ENCODE measurements around the gene AQP5.

The AQP5 gene

DNA sequence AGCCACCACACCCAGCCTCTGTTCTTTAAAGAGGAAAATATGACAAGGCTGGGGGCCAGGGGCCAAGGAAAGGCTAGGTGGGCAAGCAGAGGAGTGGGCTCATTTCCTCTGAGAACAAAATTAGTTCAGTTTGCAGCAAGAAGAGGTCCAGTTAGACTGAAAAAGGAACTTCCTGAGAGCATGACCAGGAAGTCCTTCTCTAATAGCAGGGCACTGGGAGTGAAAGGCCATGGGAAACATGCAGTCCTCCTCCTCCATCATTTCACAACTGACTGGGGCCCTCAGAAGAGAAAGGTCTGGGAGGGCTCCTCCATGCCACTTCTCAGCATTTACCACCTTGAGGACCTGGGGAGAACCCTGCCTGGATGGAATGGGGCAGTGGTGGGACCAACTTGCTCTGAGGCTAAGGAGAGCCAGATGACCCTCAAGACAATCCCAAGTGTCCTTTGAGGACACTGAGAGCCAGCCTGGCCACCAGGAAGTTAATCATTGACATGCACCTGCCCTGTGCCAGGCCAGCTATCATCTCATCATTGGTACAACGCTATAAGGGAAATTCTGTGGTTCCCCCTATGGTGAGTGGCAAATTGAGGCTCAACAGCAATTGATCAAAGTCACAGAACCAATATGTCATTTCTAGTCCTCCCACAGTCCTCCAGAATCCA is 9.1 kb upstream of the AQP5 start:
- peak; percentile 19 for DNase-seq (ENCODE audit: low spot score)
- Histone ChIP-seq H3K36me3 (ENCODE audit: low read depth) (no peaks in the 10 kb centered on the region), H3K27ac (ENCODE audit: poor library complexity, severe bottlenecking) (no peak overlapping the region), H3K27me3 (ENCODE audit: insufficient read depth, poor library complexity, severe bottlenecking) (no peaks in the 10 kb centered on the region), H3K4me3 (ENCODE audit: severe bottlenecking) (no peak overlapping the region), H3K9me3 (ENCODE audit: severe bottlenecking) (no peaks in the 10 kb centered on the region), H3K4me1 (ENCODE audit: insufficient read depth, poor library complexity, severe bottlenecking) (no peaks in the 10 kb centered on the region)
- no peak for ATAC-seq (ENCODE audit: low read depth)
- TF ChIP-seq, protein P1, sequence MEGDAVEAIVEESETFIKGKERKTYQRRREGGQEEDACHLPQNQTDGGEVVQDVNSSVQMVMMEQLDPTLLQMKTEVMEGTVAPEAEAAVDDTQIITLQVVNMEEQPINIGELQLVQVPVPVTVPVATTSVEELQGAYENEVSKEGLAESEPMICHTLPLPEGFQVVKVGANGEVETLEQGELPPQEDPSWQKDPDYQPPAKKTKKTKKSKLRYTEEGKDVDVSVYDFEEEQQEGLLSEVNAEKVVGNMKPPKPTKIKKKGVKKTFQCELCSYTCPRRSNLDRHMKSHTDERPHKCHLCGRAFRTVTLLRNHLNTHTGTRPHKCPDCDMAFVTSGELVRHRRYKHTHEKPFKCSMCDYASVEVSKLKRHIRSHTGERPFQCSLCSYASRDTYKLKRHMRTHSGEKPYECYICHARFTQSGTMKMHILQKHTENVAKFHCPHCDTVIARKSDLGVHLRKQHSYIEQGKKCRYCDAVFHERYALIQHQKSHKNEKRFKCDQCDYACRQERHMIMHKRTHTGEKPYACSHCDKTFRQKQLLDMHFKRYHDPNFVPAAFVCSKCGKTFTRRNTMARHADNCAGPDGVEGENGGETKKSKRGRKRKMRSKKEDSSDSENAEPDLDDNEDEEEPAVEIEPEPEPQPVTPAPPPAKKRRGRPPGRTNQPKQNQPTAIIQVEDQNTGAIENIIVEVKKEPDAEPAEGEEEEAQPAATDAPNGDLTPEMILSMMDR (IDR thresholded peaks at IDR 0.05; ENCODE audit: poor library complexity, severe bottlenecking), result no peak

DNA sequence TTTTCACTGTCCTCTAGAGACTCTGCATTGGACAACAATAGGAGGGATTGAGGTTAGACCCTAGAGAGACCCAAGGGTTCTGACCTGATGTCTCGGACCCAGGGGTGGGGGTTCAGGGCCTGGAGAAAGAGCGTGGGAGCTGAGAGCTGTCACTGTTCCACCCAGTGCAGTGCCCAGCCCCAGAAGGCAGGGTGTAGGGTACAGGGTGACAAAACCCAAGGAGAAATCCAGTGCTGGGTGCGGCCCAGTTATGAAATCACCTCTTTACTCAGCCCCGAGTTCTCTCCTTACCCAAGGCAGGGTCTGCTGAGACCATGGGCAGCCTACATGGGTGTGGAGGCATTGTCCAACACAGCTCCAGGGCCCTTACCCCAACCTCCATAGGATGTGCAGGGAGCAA is 8.5 kb upstream of the AQP5 start:
- H3K27ac ChIP-seq (ENCODE audit: poor library complexity, severe bottlenecking), result no peak overlapping the region
- DNase-seq (ENCODE audit: low spot score) (peak; percentile 36), ATAC-seq (ENCODE audit: low read depth) (no peak; the same call in 2 of the 3 replicates)
- no peaks in the 10 kb centered on the region for H3K27me3 ChIP-seq (ENCODE audit: insufficient read depth, poor library complexity, severe bottlenecking)
- no peaks in the 10 kb centered on the region for H3K9me3 ChIP-seq (ENCODE audit: severe bottlenecking)
- H3K36me3 ChIP-seq (ENCODE audit: low read depth), result no peaks in the 10 kb centered on the region
- H3K4me1 ChIP-seq (ENCODE audit: insufficient read depth, poor library complexity, severe bottlenecking), result no peaks in the 10 kb centered on the region
- no peak overlapping the region for H3K4me3 ChIP-seq (ENCODE audit: severe bottlenecking)
- TF ChIP-seq, protein P1 (IDR thresholded peaks at IDR 0.05; ENCODE audit: poor library complexity, severe bottlenecking), result no peak

DNA sequence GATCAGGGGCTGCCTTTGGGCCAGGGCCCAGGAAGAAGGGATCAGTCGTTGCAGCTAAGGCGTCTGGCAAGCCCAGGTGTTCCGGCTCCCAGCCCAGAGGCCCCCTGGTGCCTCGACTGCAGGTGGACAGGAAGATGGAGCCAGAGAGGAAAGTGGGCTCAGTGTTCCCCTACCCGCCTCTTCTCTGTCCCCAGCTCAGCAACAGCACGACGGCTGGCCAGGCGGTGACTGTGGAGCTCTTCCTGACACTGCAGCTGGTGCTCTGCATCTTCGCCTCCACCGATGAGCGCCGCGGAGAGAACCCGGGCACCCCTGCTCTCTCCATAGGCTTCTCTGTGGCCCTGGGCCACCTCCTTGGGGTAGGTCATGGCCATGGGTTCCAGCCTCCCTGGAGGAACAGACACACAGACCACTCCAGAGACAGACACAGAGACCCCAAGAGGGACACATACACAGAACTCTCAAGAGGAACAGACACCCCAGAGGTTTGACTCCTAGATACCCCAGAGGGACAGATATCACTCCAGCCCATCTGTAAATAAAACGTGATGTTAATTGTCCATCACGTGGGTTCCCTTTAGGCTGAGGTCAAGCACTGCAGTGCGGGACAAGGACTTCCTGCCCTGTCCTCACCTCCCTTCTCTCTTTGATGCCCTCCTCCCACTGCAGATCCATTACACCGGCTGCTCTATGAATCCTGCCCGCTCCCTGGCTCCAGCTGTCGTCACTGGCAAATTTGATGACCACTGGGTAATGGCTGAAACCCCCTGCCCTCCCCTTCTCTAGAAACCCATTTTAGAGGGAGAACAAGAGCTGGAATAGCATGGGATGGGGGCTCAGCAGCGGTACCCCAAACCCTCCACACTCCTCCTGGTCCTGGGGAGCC is 7.5 kb upstream of the AQP5 start:
- H3K4me3 ChIP-seq (ENCODE audit: severe bottlenecking), result no peak overlapping the region
- TF ChIP-seq, protein P1 (IDR thresholded peaks at IDR 0.05; ENCODE audit: poor library complexity, severe bottlenecking), result no peak
- ATAC-seq (ENCODE audit: low read depth), result no peak
- H3K36me3 ChIP-seq (ENCODE audit: low read depth), result no peaks in the 10 kb centered on the region
- H3K9me3 ChIP-seq (ENCODE audit: severe bottlenecking), result no peaks in the 10 kb centered on the region
- no peaks in the 10 kb centered on the region for H3K27me3 ChIP-seq (ENCODE audit: insufficient read depth, poor library complexity, severe bottlenecking)
- no peak overlapping the region for H3K27ac ChIP-seq (ENCODE audit: poor library complexity, severe bottlenecking)
- peaks cover under 1% of the 10 kb centered on the region for H3K4me1 ChIP-seq (ENCODE audit: insufficient read depth, poor library complexity, severe bottlenecking)
- DNase-seq (ENCODE audit: low spot score), result peak; percentile 38

DNA sequence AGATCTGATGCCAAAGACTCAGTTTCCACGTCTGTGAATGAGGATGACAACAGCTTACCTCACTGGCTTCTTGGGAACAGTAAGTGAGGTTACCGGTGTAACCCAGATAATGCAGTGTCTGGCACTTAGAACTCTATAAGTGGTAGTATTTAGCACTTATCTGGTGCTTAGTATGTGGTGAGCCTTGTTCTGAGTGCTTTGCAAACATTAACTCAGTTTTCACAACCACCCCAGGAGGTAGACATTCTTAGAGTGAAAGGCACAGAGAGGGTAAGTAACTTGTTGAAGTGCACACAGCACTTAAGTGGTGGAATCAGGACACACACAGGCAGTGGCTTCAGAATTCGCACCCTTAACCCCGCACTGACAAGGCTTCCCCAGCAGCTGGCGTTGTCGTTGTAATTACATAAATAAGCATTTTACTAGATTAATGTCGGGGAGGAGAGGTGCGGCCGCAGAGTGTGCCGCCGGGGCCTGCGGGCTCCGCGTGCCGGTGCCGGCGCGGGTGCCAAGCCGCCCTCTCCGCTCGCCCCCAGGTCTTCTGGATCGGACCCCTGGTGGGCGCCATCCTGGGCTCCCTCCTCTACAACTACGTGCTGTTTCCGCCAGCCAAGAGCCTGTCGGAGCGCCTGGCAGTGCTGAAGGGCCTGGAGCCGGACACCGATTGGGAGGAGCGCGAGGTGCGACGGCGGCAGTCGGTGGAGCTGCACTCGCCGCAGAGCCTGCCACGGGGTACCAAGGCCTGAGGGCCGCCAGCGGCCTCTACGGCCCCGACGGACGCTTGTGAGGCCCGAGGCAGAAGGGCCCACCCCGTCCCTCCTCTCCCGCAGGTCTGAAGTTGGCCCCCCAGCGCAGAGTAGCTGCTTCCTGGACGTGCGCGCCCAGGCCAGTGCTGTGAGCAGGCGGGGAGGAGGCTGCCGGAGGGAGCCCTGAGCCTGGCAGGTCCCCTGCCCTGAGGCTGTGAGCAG is 6.5 kb upstream of the AQP5 start:
- Histone ChIP-seq H3K4me3 (ENCODE audit: severe bottlenecking) (no peak overlapping the region), H3K4me1 (ENCODE audit: insufficient read depth, poor library complexity, severe bottlenecking) (peaks cover 9% of the 10 kb centered on the region), H3K9me3 (ENCODE audit: severe bottlenecking) (no peaks in the 10 kb centered on the region), H3K27me3 (ENCODE audit: insufficient read depth, poor library complexity, severe bottlenecking) (no peaks in the 10 kb centered on the region), H3K27ac (ENCODE audit: poor library complexity, severe bottlenecking) (no peak overlapping the region), H3K36me3 (ENCODE audit: low read depth) (no peaks in the 10 kb centered on the region)
- DNase-seq (ENCODE audit: low spot score), result peak; percentile 44
- no peak for ATAC-seq (ENCODE audit: low read depth)
- TF ChIP-seq, protein P1 (IDR thresholded peaks at IDR 0.05; ENCODE audit: poor library complexity, severe bottlenecking), result no peak
